Astrocyte of the spinal cord (primary cell): ENCODE measurements around the gene ATP5MK.

Experiments used
- DNase-seq: peaks from one replicate; pipeline ENCODE4 v3.0.0; 2011; ENCODE audit warnings: low read depth, low spot score
- H3K4me3 ChIP-seq: 2 replicates; pipeline ENCODE4 v1.5.1; 2011; ENCODE audit warnings: low read depth, mild to moderate bottlenecking, low read length, moderate library complexity
- CTCF ChIP-seq: IDR thresholded peaks from 2 replicates; pipeline ENCODE4 v1.5.1; 2012; ENCODE audit warnings: low read depth, mild to moderate bottlenecking, low read length, inconsistent platforms
- in situ Hi-C: cut with HindIII; loops from 2 replicates; pipeline ENCODE4 v1.10.0; 2017; ENCODE audit warnings: low sequenced_read_pairs

Gene ATP5MK

GRCh38 chr10:103353281-103353680 lies 43.0 kb downstream of the ATP5MK start:
- DNase-seq, result no peak
- H3K4me3 ChIP-seq, result no peak overlapping the region
- in situ Hi-C loops, result no loop called here
- no peak for TF ChIP-seq CTCF

GRCh38 chr10:103350517-103351260 lies 45.6 kb downstream of the ATP5MK start, which contains the start of gene PCGF6:
Gene PCGF6, minus strand, starts transcription at chr10:103351140. Its CDS starts 74 bp downstream, at chr10:103351066.
- TF ChIP-seq CTCF, result no peak
- peak within 1 kb of the TSS; percentile 74 for H3K4me3 ChIP-seq
- in situ Hi-C loops, result no loop called here
- DNase-seq, result peak; percentile 81

GRCh38 chr10:103350175-103350516 lies 46.1 kb downstream of the ATP5MK start:
- no peak for TF ChIP-seq CTCF
- in situ Hi-C loops, result no loop called here
- peak overlapping the region; percentile 74 for H3K4me3 ChIP-seq
- no peak for DNase-seq
